Measurements from ENCODE around the gene SORL1.

The SORL1 gene

DNA sequence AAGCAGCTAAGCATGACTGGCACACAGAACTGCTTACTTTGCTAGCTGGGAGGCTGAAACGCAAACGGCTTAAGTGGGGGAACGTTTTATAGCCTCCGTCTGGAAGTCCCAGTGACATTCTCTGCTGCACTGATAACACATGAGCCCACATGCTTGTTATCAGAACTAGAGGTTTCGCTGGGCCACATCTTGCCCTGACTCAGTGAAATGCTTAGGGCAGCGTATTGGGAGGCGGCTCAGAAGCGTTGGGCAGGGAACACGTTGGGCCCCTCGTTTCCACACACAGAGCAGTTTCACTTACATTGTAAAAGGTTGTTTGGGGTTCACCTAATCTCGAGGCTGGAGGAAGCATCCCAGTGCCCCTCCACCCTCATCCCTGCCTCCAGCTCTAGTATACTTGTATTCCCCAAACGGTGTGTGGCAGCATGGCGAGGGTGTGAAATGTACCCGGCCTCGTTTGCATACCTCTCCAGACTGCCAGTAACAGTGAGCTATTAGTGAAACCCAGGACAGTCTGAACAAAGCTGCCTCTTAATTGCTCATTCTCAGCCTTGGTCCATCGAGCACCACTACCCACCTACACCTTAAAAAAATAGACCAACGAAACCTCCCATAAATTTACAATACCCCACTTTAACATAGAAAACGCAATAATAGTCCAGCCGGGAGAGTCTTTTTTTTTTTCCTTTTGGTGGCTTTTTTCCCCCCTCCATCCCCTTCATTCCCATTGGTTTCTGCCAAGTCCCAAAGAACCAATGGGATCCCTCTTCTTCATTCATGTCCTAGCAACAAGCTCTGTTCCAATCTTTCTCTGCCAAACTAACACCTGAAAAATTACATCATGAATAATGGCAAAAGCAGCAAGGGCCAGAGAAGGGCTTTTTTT, 219.4 kb downstream of the SORL1 start:
- TF ChIP-seq, protein P1, sequence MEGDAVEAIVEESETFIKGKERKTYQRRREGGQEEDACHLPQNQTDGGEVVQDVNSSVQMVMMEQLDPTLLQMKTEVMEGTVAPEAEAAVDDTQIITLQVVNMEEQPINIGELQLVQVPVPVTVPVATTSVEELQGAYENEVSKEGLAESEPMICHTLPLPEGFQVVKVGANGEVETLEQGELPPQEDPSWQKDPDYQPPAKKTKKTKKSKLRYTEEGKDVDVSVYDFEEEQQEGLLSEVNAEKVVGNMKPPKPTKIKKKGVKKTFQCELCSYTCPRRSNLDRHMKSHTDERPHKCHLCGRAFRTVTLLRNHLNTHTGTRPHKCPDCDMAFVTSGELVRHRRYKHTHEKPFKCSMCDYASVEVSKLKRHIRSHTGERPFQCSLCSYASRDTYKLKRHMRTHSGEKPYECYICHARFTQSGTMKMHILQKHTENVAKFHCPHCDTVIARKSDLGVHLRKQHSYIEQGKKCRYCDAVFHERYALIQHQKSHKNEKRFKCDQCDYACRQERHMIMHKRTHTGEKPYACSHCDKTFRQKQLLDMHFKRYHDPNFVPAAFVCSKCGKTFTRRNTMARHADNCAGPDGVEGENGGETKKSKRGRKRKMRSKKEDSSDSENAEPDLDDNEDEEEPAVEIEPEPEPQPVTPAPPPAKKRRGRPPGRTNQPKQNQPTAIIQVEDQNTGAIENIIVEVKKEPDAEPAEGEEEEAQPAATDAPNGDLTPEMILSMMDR (conservative IDR thresholded peaks at IDR 0.05; ENCODE audit: low read depth, low read length): no peak; the same call in 1 of the 2 replicates
- H3K27ac ChIP-seq: peak overlapping the region; percentile 87

DNA sequence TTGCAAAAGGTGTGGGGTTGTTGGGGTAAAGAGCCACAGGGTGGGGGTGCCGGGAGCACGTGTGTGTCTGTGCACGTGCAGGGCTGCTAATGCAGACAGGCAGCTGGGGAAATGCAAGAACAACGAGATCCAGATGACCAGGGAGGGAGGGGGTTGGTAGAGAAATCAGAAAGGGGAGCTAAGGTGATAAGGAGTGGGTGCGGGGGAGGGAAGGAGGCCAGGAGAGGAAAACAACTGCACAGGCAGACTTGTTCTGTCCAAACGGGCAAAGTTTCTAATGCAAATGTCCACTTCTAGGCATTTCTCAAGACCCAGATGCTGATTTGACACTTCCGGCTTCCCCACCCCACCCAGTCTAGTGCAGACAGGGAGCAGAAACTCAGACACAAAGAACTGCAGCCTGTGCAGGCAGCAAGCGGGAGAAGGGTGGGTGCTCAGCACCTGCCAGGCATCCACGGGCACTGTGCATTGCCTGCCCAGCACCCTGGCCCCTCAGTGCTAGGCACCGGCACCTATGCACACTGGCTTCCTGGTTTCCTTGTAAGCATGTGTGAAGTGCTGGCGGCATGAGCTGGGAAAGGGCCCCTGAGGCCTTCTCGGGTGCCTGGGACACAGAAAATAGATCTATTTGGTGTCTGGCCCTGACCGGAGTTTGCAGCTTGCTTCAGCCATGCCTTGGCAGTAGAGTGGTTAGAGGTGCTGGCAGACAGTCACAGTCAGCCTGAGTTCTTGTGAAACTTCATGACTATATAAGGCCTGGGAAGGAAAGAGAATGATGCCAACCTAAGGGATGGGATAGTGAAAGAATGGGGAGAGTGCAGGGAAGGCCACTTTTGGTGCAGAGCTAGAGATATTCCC, 220.7 kb downstream of the SORL1 start:
- Histone ChIP-seq H3K79me2 (ENCODE audit: insufficient read depth, low read depth) (no peaks in the 10 kb centered on the region), H3K4me2 (peak overlapping the region; percentile 95), H3K27me3 (ENCODE audit: insufficient read depth, low read depth) (no peaks in the 10 kb centered on the region), H3K4me1 (ENCODE audit: low read depth, poor library complexity, severe bottlenecking) (peaks cover 48% of the 10 kb centered on the region), H3K36me3 (ENCODE audit: insufficient read depth) (no peaks in the 10 kb centered on the region), H3K27ac (peak overlapping the region; percentile 87), H4K20me1 (ENCODE audit: insufficient read depth) (no peaks in the 10 kb centered on the region), H3K9ac (no peak overlapping the region), H3K4me3 (IDR thresholded peaks at IDR 0.05; ENCODE audit: insufficient read depth, low read depth, low read length) (no peak overlapping the region), H2AFZ (ENCODE audit: low read depth) (peak overlapping the region; percentile 17; the same call in 1 of the 2 replicates)
- TF ChIP-seq, protein P1 (conservative IDR thresholded peaks at IDR 0.05; ENCODE audit: low read depth, low read length): no peak

More for the DNA sequence above, 219.4 kb downstream of the SORL1 start:
- peak overlapping the region; percentile 81 for H2AFZ ChIP-seq (ENCODE audit: low read depth)
- H3K79me2 ChIP-seq (ENCODE audit: insufficient read depth, low read depth): no peaks in the 10 kb centered on the region
- no peaks in the 10 kb centered on the region for H4K20me1 ChIP-seq (ENCODE audit: insufficient read depth)
- H3K4me3 ChIP-seq (IDR thresholded peaks at IDR 0.05; ENCODE audit: insufficient read depth, low read depth, low read length): no peak overlapping the region
- H3K4me1 ChIP-seq (ENCODE audit: low read depth, poor library complexity, severe bottlenecking): peaks cover 48% of the 10 kb centered on the region
- no peaks in the 10 kb centered on the region for H3K36me3 ChIP-seq (ENCODE audit: insufficient read depth)
- peak overlapping the region; percentile 95 for H3K4me2 ChIP-seq
- H3K9ac ChIP-seq: peak overlapping the region; percentile 70
- H3K27me3 ChIP-seq (ENCODE audit: insufficient read depth, low read depth): no peaks in the 10 kb centered on the region

DNA sequence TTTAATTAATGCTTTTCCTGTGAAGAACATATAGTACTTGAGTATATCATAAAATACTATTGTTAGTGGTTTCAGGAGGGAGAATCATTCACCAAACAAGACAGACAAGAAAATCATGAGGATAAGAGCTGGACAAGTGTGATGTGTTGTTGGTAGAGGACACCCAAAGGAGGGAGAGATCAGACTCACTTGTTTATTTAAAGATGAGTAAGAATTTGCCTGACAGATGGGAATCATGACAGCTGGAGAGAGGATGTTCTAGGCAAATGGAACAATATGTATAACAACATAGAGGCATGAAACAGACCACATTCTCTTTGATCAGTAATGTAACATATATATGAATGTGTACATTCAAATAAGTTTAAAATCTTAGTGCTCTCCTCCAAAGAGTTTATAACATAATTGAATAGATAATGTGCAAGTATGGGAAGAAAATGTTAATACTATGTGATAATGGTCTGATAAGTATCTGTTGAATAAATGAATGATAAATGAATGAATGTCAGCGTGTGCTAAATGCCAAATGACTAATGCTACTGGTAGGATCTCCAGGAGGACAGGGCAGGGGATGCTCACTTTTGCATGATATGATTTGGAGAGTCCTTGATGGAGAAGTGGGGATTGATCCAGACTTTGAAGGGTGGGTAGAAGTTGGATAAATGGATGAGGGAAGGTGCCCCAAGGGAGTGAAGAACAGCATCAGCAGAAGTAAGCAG, 229.6 kb downstream of the SORL1 start:
- H3K36me3 ChIP-seq (ENCODE audit: insufficient read depth): no peaks in the 10 kb centered on the region
- TF ChIP-seq, protein P1 (conservative IDR thresholded peaks at IDR 0.05; ENCODE audit: low read depth, low read length): no peak
- H3K79me2 ChIP-seq (ENCODE audit: insufficient read depth, low read depth): no peaks in the 10 kb centered on the region
- H3K4me2 ChIP-seq: no peak overlapping the region
- H2AFZ ChIP-seq (ENCODE audit: low read depth): no peak overlapping the region
- no peaks in the 10 kb centered on the region for H3K4me1 ChIP-seq (ENCODE audit: low read depth, poor library complexity, severe bottlenecking)
- no peak overlapping the region for H3K9ac ChIP-seq
- H3K4me3 ChIP-seq (IDR thresholded peaks at IDR 0.05; ENCODE audit: insufficient read depth, low read depth, low read length): no peak overlapping the region
- no peaks in the 10 kb centered on the region for H4K20me1 ChIP-seq (ENCODE audit: insufficient read depth)
- no peaks in the 10 kb centered on the region for H3K27me3 ChIP-seq (ENCODE audit: insufficient read depth, low read depth)
- H3K27ac ChIP-seq: no peak overlapping the region
